GM19467 (cell line): ENCODE data around the gene KIF13A.
"Not testable (repeated sequence)": the region's sequence is repeated elsewhere in the genome, so short reads cannot be mapped to it uniquely, and the experiment has no call there.

Experiments used
- ATAC-seq: cut with Tn5 transposase; IDR thresholded peaks from one replicate; pipeline ENCODE4 v1.9.1; 2021; ENCODE audit warnings: mild to moderate bottlenecking, moderate library complexity; ENCODE audit not compliant: unreplicated experiment

The KIF13A gene

DNA sequence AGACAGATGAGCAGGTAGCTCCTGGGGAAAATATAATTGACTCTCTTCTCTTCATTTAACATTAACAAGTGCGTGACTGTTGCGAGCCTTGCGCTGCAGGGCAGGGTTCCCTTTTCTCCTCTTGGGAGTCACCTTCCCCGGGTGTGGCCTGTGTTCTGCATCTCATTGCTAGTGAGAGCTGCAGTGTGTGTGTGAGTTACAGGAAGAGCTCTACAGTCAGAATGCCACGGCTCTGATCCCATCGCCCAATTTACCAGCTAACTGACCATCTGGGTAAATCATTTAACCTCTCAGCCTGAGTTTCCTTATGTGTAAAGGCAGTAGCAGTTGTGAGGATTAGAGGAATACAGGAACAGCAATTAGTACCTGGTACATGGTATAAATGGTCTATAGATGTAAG, 173.9 kb downstream of the KIF13A start:
- no peak for ATAC-seq

GRCh38 chr6:17812311-17812710, 175.1 kb downstream of the KIF13A start:
- no peak for ATAC-seq

GRCh38 chr6:17808609-17809008, 178.8 kb downstream of the KIF13A start:
- no peak for ATAC-seq

DNA sequence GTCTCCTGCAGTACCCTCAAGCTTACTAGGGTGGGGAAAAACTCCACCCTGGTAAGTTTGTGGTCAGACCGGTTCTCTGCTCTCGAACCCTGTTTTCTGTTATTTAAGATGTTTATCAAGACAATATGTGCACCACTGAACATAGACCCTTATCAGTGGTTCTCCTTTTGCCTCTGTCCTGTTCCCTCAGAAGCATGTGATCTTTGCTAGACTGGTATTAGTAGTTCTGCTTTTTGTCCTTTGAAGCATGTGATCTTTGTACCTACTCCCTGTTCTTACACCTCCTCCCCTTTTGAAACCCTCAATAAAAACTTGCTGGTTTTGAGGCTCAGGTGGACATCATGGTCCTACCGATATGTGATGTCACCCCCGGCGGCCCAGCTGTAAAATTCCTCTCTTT, 180.0 kb downstream of the KIF13A start:
- ATAC-seq = not testable (repeated sequence)

DNA sequence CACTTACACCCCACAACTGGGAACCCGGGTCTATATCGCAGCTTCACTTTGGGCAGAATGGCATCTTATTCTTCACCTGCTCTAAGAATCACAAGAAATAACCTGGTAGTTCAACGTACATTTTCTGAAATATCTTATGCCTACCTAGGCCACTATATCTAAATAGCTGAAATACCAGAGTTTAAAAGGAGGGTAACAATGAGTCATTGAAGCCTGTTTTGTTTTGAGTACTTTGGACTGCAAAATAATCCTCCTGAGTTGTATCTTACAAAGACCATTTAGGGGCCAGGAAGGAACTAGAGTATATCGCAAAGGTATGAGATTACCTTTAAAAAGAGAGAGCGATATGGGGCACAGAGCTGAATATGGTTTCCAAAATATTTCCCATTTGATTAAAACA, 184.0 kb downstream of the KIF13A start:
- no peak for ATAC-seq

GRCh38 chr6:17798477-17799154, 188.8 kb downstream of the KIF13A start:
- no peak for ATAC-seq

- no peak for ATAC-seq
Observed at GRCh38 chr6:17790489-17790888, 196.9 kb downstream of the KIF13A start.

- ATAC-seq = no peak
Observed at GRCh38 chr6:17785094-17785787, 202.2 kb downstream of the KIF13A start.

GRCh38 chr6:17780061-17780460, 207.4 kb downstream of the KIF13A start:
- ATAC-seq = no peak

DNA sequence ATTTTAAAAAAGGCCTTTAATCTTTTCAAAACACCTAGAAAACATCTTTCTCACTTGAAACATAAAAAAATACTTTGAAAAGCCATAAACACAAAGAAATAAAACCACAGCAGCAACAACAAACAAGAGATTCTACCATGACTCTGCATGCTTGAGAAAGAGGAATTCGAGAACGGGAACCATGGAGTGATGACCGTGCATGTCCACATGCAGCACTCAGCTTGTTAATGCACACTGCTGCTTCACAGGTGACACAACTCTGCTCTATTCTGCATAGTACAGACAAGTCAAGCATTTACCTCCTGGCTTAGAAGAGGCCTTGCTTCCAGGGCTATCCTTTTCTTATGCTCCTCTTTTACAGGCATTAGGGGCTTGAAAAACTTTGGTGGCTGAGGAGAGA, 215.8 kb downstream of the KIF13A start:
- ATAC-seq = no peak

GRCh38 chr6:17768881-17769280, 218.6 kb downstream of the KIF13A start:
- no peak for ATAC-seq

DNA sequence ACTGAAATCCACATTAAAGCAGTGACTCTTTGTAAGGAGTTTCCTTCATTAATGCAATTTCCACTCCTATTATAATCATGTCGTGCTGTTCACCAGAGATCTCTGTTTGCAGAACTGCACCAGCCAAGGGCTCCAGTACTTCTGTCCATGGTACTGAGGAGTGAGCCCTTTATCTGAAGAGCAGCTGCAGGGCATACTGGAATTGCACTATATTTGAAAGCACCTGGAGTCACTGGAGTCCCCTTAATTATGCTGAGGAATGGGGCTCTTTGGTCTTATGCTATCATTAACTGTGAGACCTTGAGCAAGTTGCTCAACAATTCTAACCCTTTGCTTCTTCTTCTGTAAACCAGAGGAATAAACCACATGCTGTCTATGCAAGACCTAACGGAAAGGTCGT, 219.0 kb downstream of the KIF13A start:
- no peak for ATAC-seq

DNA sequence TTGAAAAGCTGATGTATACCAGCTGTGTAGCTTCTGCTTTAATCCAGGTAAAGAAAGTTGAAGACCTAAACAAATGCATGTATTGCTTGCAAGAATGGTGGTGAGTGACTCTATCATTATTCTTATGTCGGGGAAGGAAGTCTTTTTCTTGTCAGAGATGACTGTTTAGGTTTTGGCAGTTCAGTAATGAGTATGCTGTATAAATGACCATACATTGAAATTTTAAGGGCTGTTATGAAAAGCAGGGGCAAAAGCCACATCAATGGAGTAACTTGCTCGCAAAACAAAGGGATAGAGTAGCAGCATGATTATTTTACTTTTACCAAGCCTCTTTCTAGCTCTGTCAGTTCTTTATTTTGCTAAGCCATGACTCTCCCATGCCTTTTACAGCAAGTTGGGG, 224.8 kb downstream of the KIF13A start:
- ATAC-seq = no peak

DNA sequence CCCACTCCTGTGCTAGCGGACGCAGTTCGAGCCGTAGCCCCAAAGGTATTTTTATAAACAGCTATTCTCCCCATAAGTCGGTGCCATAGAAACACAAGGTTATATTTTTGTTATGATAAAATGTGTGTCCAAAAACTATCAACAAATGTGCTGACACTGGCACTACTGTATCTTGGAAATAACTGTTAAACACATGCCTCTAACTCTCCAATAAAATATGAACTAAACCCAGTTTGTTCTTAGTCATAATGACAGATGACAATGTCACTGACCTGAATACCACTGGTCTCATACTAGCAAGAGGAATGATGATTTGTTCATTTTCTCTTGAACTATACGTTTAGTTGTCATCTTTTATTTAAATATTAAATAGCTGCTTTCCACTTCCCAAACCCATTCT, 229.3 kb downstream of the KIF13A start:
- ATAC-seq = no peak

DNA sequence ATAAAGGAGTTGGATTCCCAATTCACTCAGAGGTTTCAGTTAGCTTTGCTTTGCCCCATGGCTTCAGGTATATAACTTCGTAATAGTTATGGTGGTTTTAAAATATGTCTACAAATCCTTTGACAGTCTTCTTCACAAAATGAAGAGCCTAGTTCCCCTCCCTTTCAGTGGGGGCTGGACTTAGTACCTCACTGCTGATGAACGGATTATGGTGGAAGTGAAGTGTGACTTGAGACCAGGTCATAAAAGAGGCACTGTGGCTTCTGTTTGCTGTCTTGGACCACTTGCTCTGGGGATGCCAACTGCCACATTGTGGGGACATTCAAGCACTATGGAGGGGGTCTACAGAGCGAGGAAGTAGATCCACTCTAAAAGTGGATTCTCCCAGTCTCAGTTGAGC, 233.2 kb downstream of the KIF13A start:
- ATAC-seq = no peak

DNA sequence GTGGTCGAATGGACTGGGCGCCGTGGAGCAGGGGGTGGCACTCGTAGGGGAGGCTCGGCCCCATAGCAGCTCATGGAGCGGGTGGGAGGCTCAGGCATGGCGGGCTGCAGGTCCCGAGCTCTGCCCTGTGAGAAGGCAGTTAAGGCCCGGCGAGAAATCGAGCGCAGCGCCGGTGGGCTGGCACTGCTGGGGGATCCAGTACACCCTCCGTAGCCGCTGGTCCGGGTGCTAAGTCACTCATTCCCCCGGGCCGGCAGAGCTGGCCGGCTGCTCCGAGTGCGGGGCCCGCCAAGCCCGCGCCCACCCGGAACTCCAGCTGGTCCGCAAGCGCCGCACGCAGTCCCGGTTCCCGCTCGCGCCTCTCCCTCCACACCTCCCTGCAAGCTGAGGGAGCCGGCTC, 242.1 kb downstream of the KIF13A start:
- ATAC-seq = not testable (repeated sequence)

GRCh38 chr6:17744757-17745308, 242.6 kb downstream of the KIF13A start:
- not testable (repeated sequence) for ATAC-seq

- no peak for ATAC-seq
Observed at GRCh38 chr6:17744019-17744756, 243.2 kb downstream of the KIF13A start.

GRCh38 chr6:17741507-17741906, 245.9 kb downstream of the KIF13A start:
- ATAC-seq = no peak

DNA sequence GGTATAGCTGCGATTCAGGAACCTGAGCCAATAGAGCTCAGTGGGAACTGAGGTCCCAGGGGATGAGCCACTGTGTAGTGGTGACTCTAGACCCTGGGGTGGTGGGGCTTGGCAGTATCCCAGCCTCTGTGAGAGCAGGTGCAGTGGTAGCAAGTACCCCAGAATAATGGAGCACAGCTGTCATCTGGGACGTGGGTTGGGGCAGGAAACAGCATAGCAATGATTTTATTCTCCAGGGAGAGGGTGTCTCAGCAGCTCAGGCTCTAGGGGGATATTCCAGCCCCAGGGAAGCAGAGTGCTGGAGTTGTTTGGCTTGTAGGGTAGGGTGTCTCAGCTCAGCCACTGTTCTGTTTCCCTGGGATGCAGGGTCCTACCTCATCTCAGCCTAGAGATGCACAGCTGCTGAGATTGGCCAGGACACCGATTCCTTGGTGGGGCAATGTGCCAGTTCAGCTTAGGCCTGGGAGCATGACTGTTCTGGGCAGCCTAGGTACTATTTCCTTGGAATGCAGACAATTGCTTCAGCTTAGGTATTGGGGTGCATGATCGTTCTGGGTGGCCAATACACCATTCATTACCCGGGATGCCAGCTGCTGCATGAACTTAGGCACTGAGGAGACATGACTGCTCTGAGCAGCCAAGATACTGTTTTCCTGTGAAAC, 246.7 kb downstream of the KIF13A start:
- no peak for ATAC-seq

DNA sequence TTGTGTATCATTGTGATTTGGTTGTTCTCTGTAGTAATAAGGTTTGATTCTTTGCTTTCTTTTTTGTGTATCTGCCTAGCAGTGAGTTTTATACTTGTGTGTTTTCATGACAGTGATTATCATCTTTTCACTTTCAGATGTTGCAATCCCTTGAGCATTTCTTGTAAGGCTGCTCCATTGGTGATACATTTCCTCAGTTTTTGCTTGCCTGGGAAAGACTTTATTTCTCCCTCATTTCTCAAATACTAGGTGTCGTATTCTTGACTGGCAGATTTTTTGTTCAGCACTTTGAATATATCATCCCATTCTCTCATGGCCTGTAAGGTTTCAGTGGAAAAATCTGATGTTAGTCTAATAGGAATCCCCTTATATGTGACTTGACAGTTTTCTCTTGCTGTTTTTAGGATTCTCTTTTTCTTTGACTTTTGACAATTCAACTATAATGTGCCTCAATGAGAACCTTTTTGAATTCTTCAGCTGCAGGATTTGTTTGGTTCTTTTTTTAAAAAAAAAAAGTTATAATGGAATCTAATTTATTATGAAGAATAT, 249.7 kb downstream of the KIF13A start:
- no peak for ATAC-seq
